Right lung (tissue), 10 donors: ENCODE data around the gene GPR50. TPM values are rescaled to one million over a fixed set of nuclear protein-coding genes. Genes with fewer than 3 reads are reported as not detected.
A peak's percentile ranks its signal among the peaks of the same experiment; 100 is the strongest.

Experiments
- DNase-seq, 2 donors: peaks; one replicate each; pipeline ENCODE4 v3.0.0-alpha.2; 2013
- long read RNA-seq, 8 donors: transcript quantifications; one replicate each; lab custom pipeline, GENCODE V29; 2026
- polyA plus RNA-seq, 5 donors: library from polyadenylated mRNA; unstranded; fragments of 120-200 nt; gene quantifications; one replicate each; pipeline versions ENCODE4 v1.2.1 to v1.2.3, GENCODE V29; 2013; ENCODE audit warnings: inconsistent platforms in 1 of 5, low replicate concordance in 1 of 5; ENCODE audit not compliant: insufficient read length in 5 of 5, insufficient read depth in 1 of 5

Gene GPR50
- not detected for polyA plus RNA-seq
- long read RNA-seq, donor 1: 0 reads
- long read RNA-seq, donor 2: 0 reads
- long read RNA-seq, donor 3: 0 reads
- long read RNA-seq, donor 4: 0 reads
- long read RNA-seq, donor 5: 0 reads
- long read RNA-seq, donor 6: 0 reads
- long read RNA-seq, donor 7: 0 reads
- long read RNA-seq, donor 8: 0 reads

DNA sequence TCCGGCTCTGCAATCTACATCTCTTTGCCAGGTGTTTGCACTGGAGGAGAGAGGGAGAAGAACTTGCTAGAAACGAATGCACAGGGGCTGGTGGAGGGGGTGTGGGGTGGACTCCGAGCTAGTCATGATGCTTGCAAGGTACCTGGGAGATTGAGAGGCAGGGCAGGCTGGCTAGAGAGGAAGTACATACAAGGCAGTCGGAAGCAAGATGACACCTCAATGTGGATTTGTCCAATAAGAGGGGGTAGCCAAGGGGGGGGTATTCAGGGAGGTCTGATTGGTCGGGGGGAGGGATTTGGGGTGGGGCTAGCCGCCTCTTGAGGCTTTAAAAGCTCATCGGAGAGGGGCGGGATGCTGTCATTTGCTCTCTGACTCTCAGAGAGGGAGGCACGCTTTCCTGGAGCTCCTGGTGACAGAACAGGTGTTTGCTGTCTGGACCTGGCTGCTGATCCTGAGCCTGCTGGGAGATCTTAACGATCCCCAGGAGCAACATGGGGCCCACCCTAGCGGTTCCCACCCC, at the start of gene GPR50:
Gene GPR50 (plus strand): TSS at position 354 of the 520 bp plus-strand sequence. CDS start 138 bp downstream, at position 492.
- DNase-seq: no peak

DNA sequence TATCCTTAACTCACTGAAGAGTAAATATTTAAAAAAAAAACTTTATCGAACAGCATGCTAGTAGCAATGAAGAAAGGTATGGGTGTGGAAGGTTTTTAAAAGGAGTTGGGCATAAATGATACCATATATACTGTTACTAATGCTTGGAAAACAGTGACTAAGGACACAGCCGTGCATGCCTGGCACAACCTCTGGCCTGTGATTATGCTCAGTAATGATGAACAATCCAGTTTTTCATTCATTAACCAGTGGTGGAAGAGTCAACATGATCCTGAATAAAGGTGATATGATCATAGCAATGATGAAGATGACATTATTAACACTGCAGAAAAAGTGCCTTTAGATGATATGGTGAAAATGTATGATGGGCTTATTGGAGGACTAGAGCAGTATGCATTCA, 43.9 kb upstream of the GPR50 start:
- DNase-seq: no peak

- peak; percentile 17 to 38 for DNase-seq
Observed at GRCh38 chrX:151151665-151152267, 24.6 kb upstream of the GPR50 start.

DNA sequence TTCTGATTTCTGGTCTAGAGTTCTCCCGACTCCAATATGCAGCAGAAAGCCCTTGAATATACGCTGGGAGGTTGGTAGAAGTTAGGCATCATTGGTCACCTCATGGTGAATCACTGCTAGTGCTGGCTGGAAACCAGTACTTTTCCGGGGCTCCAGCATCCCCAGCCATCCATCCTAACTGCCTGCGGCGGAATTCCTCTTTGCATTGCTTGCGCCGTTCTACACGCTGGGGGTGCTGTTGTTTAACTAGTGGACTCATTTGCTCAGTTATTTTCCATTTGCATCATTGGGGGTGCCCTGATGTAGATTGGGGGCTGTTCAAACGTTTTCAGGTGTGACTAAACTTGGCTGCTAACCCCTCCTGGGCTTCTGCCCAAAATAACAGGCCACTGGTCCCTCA, 23.3 kb upstream of the GPR50 start:
- no peak for DNase-seq

DNA sequence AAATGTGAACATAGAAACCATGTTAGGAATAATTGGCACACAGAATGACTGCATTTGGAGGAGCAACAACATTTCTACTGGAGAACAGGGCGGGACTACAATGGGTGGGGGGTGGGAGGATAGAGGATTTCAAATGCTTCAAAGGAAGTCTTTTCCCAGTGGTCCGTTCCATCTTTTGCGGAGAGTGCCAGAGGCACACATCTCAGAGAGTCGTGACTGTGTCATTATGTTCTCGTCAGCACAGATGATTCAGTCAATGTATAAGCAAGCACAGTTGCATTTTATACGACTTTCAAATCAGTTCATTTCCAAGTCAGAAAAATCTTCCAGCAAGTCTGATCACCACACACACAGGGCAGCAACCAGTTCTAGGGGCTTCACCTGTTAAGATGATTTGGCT, 22.7 kb upstream of the GPR50 start:
- DNase-seq: no peak

GRCh38 chrX:151155234-151155633, 21.1 kb upstream of the GPR50 start:
- DNase-seq: no peak

- DNase-seq: no peak
Observed at GRCh38 chrX:151161690-151162089, 14.7 kb upstream of the GPR50 start.

DNA sequence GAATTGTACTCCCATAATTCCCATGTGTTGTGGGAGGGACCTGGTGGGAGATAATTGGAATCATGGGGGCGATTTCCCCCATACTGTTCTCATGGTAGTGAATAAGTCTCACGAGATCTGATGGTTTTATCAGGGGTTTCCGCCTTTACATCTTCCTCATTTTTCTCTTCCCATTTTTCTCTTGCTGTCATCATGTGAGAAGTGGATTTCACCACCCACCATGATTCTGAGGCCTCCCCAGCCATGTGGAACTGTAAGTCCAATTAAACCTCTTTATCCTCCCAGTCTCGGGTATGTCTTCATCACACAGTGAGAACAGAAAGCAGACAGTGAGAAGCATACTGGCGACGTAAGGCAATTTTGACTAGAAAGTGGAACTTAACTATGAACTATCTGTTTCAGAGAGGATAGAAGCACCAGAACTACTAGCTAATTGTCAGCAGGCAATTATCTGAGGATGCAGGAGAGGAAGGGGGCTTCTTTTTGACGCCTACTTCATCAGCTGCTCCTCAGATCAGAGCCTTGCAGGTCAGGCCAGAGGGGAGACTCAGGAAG, 8.5 kb upstream of the GPR50 start:
- DNase-seq: no peak

DNA sequence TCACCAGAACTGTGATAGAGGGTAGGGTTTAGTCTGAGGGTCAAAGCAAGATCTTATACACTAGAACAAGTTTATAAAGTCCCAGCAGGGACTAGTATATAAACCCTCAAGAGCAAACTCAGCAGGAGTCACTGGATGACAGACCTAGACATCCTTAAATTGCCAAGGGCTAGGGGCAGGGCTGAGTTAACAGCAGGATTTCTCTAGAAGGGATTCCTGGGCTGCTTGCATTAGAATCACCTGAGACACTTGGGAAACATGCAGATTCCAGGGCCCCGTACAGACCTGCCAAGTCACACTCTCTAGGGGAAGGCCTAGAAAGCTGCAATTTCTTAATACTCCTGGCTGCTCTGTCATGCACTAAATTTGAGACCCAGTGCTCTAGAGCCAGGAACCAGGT, 6.6 kb upstream of the GPR50 start:
- no peak for DNase-seq

DNA sequence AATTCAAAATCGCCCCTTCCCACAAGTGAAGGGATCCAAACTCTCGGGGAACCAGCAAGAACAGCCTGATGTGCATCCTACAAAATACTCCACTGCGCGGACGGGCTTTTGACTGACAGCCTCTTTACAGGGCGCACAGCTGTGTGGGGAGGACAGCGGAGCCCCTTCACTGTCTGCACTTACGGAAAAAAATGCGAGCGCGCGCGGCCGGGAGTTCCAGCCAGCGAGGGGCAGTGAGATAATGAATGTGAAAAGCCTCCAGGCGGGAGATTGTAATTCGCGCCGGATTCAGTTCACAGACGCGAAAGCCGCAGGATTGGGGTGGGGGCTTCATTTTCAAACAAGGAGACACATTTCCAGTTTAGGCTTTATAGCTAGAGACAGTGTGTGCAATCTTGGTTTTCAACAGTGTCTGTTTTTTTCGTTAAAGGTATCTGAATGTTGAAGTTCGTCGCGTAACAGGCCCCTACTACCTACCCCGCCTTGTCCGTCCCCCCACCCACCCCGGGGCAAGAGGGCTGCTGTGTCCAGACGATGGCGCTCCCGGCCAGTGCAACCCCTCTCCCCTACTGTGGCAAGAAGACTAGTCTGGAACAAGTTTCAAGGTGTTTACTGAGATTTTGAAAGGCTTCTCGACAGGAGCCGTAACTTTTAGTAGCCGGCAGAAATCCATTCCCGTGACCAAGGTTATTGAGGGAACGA, 1.7 kb upstream of the GPR50 start:
- DNase-seq: no peak

- DNase-seq: no peak
Observed at GRCh38 chrX:151175283-151176062, 911 bp upstream of the GPR50 start.

- DNase-seq: peak in 1 of 2 donors; percentile 15
Observed at GRCh38 chrX:151177141-151178027, 1.0 kb downstream of the GPR50 start.

GRCh38 chrX:151178746-151179145, 2.4 kb downstream of the GPR50 start:
- no peak for DNase-seq

GRCh38 chrX:151180400-151180799, 4.0 kb downstream of the GPR50 start:
- DNase-seq: no peak

- DNase-seq: no peak
Observed at GRCh38 chrX:151181088-151181487, 4.7 kb downstream of the GPR50 start.

- no peak for DNase-seq
Observed at GRCh38 chrX:151183233-151183753, 6.9 kb downstream of the GPR50 start.

DNA sequence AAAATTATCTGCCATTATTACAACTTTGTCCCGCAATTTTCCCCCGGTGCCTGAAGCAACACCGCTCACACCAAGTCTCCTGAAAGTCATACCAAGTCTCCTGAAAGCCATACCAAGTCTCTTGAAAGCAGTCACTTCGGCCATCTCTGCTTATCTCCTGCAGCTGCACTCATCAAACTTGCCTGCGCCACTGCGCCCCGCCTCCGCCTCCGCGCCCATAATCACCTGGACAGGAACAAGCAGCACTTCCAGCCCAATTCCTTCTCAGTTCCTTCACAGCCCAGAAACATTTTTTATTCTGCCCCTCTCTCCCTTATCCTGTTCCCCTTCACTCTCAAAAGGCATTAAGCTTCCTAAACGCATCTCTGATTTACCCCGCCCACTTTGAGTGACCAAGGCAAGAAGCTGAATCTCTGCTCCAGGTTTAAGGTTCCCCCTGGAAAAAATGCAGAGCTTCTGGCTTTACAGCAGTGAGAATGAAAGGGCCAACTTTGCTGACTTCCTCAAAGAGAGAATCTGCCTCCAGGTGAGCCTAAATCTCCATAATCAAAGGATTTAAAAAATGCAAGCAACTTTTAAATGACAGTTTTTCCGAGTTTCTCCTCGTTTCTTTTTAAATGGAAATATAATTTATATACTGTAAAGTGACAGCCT, 7.7 kb downstream of the GPR50 start:
- DNase-seq: no peak

- DNase-seq: no peak
Observed at GRCh38 chrX:151184705-151185104, 8.3 kb downstream of the GPR50 start.

GRCh38 chrX:151206871-151207270, 30.5 kb downstream of the GPR50 start:
- DNase-seq: no peak

GRCh38 chrX:151225843-151226242, 49.5 kb downstream of the GPR50 start:
- no peak for DNase-seq
